Stimulated activated CD8-positive, alpha-beta memory T cell treated with anti-CD3 and anti-CD28 coated beads, Interleukin-4, amount 100 ng/mL, for 4 hours (primary cell): ENCODE results near the gene ZFP2.
"Not testable (repeated sequence)": the region's sequence is repeated elsewhere in the genome, so short reads cannot be mapped to it uniquely, and the experiment has no call there.

ENCODE experiments used
- DNase-seq, 2 donors: peaks; one replicate each; pipeline ENCODE4 v3.0.0-alpha.2; 2020; ENCODE audit warnings: low read depth in 2 of 2, low spot score in 1 of 2

The ZFP2 gene

GRCh38 chr5:178895615-178896571, at the start of gene ZFP2:
ZFP2 (plus strand) TSS chr5:178895913; CDS start chr5:178931314, 35,401 bp downstream.
- DNase-seq: no peak

GRCh38 chr5:178849316-178849715, 46.4 kb upstream of the ZFP2 start:
- DNase-seq: no peak

- no peak for DNase-seq
These were observed 43.8 kb upstream of the ZFP2 start for GRCh38 chr5:178851951-178852350.

- no peak for DNase-seq
These were observed 41.4 kb upstream of the ZFP2 start for GRCh38 chr5:178854284-178854683.

- peak; percentile 52 to 65 for DNase-seq
These were observed 35.8 kb upstream of the ZFP2 start, which contains the start of gene ZNF354B for GRCh38 chr5:178859625-178860521. ZNF354B (plus strand) TSS chr5:178859953; CDS start chr5:178861048, 1,095 bp downstream.

GRCh38 chr5:178860615-178861014, 35.1 kb upstream of the ZFP2 start:
- not testable (repeated sequence) for DNase-seq

- no peak for DNase-seq
These were observed 34.1 kb upstream of the ZFP2 start for GRCh38 chr5:178861627-178862026.

GRCh38 chr5:178866946-178867345, 28.8 kb upstream of the ZFP2 start:
- DNase-seq: no peak

GRCh38 chr5:178869577-178869976, 26.1 kb upstream of the ZFP2 start:
- no peak for DNase-seq

GRCh38 chr5:178870411-178870810, 25.3 kb upstream of the ZFP2 start:
- DNase-seq: no peak

- no peak for DNase-seq
These were observed 23.4 kb upstream of the ZFP2 start for GRCh38 chr5:178872302-178872701.

GRCh38 chr5:178883115-178883694, 12.5 kb upstream of the ZFP2 start:
- not testable (repeated sequence) for DNase-seq

GRCh38 chr5:178883815-178884430, 11.8 kb upstream of the ZFP2 start:
- DNase-seq: no peak

- no peak for DNase-seq
These were observed 3.6 kb downstream of the ZFP2 start for GRCh38 chr5:178899289-178899688.

GRCh38 chr5:178902849-178903248, 7.1 kb downstream of the ZFP2 start:
- DNase-seq: no peak

- no peak for DNase-seq
These were observed 36.4 kb downstream of the ZFP2 start for GRCh38 chr5:178931846-178932760.

GRCh38 chr5:178940569-178941360, 45.1 kb downstream of the ZFP2 start, which contains the start of gene ZNF454:
ZNF454 (plus strand) TSS chr5:178941198; CDS start chr5:178942792, 1,594 bp downstream.
- no peak for DNase-seq

- no peak for DNase-seq
These were observed 45.6 kb downstream of the ZFP2 start for GRCh38 chr5:178941361-178941760.
